Vagina (tissue), 2 donors: ENCODE results near the gene SEPTIN1.

Experiments used
- CTCF ChIP-seq, 3 experiments: fragments of 450-650 bp in 2 of 3; fragments of 200-600 bp in 1 of 3; sonication (generic) in 1 of 3; IDR thresholded peaks; one replicate each; pipeline ENCODE4 v1.5.1; 2017 to 2019; ENCODE audit warnings: antibody characterized with exemption in 3 of 3, mild to moderate bottlenecking in 2 of 3, moderate library complexity in 2 of 3
- POLR2AphosphoS5 ChIP-seq, 2 donors: sonication (generic); formaldehyde crosslinking; IDR thresholded peaks; one replicate each; pipeline ENCODE4 v1.9.0; 2017; ENCODE audit warnings: antibody characterized with exemption in 2 of 2, mild to moderate bottlenecking in 2 of 2, low read depth in 1 of 2; ENCODE audit not compliant: insufficient read depth in 1 of 2

DNA sequence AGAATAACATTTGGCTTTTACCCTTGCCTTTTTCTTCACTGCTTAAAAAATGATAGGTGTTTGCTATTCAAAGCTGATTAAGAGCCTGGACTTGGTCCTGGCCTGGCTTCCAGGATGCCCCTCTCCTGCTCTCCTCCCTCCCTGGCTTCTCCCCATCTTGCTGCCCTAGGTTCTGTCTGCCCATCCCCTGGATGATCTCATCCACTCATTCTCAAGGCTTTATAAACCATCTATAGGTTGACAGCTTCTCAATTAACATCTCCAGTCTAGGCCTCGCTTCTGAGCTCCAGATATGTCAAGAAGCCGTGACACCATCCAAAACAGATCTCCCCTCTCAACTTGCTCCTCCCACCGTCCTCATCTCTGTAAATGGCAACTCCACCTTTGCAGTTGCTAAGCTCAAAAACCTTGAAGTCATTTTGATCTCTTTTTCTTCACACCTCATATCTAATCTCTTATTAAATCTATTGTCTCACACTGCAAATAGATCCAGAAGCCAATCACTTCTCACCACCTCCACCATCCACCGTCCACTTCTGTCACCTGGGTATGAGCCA is 33.8 kb upstream of the SEPTIN1 start:
- TF ChIP-seq CTCF (IDR thresholded peaks at IDR 0.05) (no peak), POLR2AphosphoS5 (IDR thresholded peaks at IDR 0.05; ENCODE audit: insufficient read depth in 1 of 2, low read depth in 1 of 2) (no peak)
